GM11168 (cell line): ENCODE data around the gene ZNF804B.
"Not testable (repeated sequence)": the region's sequence is repeated elsewhere in the genome, so short reads cannot be mapped to it uniquely, and the experiment has no call there.

Experiments
- in situ Hi-C: fragments of 300-500 bp; cut with MboI; formaldehyde crosslinking; loops from one replicate; pipeline ENCODE4 v1.12.0; 2022; ENCODE audit warnings: low sequenced_read_pairs; ENCODE audit not compliant: unreplicated experiment

Gene ZNF804B

DNA sequence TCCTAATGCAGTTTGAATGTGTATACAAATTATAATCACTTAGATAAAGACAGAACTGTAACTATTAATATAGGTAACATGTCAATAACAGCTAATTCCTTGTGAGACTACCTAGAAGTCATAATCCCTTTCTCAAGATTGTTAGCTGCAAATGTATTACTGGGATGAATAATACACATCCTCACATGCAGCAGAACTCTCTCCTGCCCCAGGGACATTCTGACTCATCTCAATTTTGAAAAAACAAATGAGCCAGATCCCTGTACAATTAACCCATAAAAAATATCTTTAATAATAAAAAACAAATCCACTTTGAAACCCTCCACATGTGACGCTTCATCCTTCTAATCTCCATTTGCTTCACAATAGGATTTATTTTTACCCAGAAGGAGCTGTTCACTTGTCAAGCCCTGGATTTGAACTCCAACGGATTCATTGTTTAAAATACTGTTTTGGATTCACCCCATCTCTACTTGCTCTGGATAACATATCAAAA, 464.4 kb downstream of the ZNF804B start:
- in situ Hi-C loops, result no loop called here

- in situ Hi-C loops, result not testable (repeated sequence)
Observed at GRCh38 chr7:89228688-89229171, 469.2 kb downstream of the ZNF804B start.

GRCh38 chr7:89238156-89238555, 478.7 kb downstream of the ZNF804B start:
- in situ Hi-C loops, result no loop called here

- in situ Hi-C loops, result no loop called here
Observed at GRCh38 chr7:89246196-89246595, 486.7 kb downstream of the ZNF804B start.

DNA sequence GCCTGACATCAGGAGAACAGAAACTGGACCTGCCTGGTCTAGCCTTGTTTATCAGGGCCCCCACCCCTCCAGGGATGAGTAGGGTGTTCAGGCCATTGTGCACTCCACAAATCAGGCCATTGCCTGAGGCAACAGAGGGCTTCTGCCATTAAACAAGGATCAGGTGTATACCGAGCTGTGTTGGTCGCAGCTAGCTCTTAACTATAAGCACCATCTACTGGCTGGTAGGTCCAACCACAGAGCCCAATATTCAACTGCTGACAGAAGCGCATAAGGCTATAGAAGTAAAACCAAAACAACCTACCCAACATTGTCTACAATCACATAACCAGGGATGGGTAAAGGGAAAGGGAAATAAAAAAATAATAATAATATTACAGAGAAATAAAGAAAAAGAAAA, 487.7 kb downstream of the ZNF804B start:
- in situ Hi-C loops, result no loop called here

DNA sequence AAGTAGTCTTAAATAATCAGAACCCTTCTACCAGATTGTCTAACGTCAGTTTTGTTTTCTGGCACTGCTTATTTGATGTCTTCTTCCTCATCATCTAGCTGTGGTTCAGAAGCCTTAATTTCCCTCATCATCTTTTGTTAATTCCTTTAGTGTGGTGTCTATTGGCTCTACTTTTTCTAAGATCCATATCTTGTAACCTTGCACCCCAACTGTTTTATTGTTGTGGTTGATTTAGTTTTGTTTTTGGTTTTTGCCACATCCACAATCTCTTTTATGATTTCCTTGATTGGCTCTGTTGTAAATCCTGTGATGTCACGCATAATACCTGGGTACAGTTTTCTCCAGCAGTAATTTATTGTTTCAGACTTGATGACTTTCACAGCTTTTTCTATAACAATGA, 499.6 kb downstream of the ZNF804B start:
- in situ Hi-C loops, result no loop called here

GRCh38 chr7:89264126-89264525, 504.6 kb downstream of the ZNF804B start:
- in situ Hi-C loops, result no loop called here

- in situ Hi-C loops, result no loop called here
Observed at GRCh38 chr7:89265631-89266030, 506.1 kb downstream of the ZNF804B start.

GRCh38 chr7:89283302-89283701, 523.8 kb downstream of the ZNF804B start:
- in situ Hi-C loops, result no loop called here

GRCh38 chr7:89308535-89308934, 549.0 kb downstream of the ZNF804B start:
- in situ Hi-C loops, result no loop called here

- in situ Hi-C loops, result no loop called here
Observed at GRCh38 chr7:89311886-89312285, 552.4 kb downstream of the ZNF804B start.

- in situ Hi-C loops, result no loop called here
Observed at GRCh38 chr7:89312551-89312950, 553.1 kb downstream of the ZNF804B start.

GRCh38 chr7:89316584-89317251, 557.2 kb downstream of the ZNF804B start:
- in situ Hi-C loops, result no loop called here

GRCh38 chr7:89332026-89332425, 572.5 kb downstream of the ZNF804B start:
- in situ Hi-C loops, result no loop called here

GRCh38 chr7:89334797-89335196, 575.3 kb downstream of the ZNF804B start:
- in situ Hi-C loops, result no loop called here

GRCh38 chr7:89335490-89335889, 576.0 kb downstream of the ZNF804B start:
- in situ Hi-C loops, result no loop called here

DNA sequence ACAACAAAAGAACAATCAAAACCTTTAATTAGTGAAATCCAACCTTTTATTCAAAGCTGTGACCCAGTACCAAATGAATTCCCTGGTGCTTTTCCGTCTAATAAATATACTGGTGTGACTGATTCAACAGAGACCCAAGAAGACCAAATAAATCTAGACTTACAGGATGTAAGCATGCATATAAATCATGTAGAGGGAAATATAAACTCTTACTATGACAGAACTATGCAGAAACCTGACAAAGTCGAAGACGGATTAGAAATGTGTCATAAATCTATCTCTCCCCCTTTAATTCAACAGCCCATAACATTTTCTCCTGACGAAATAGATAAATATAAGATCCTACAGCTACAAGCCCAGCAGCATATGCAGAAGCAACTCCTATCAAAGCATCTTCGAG, 576.6 kb downstream of the ZNF804B start:
- in situ Hi-C loops, result no loop called here

GRCh38 chr7:89339748-89340147, 580.2 kb downstream of the ZNF804B start:
- in situ Hi-C loops, result no loop called here

- in situ Hi-C loops, result no loop called here
Observed at GRCh38 chr7:89357121-89357520, 597.6 kb downstream of the ZNF804B start.

GRCh38 chr7:89377219-89377618, 617.7 kb downstream of the ZNF804B start:
- in situ Hi-C loops, result no loop called here

- in situ Hi-C loops, result no loop called here
Observed at GRCh38 chr7:89385411-89385810, 625.9 kb downstream of the ZNF804B start.
